Measurements from ENCODE around the gene PALLD. TPM values are rescaled to one million over a fixed set of nuclear protein-coding genes. Genes with fewer than 3 reads are reported as not detected.

PALLD gene
- total and polyA plus RNA-seq, 2 of the 8 experiments (the other 6 are each of a cell fraction or from before 2014, with no cell fraction given), result 10.5 to 25.0 TPM

GRCh38 chr4:168507178-168507815, 10.4 kb downstream of the PALLD start:
- H2BK15ac ChIP-seq (ENCODE audit: low read length), result no peak overlapping the region
- no peak overlapping the region for H3K4ac ChIP-seq (replicated peaks; ENCODE audit: insufficient read length, low read depth, low read length)
- H3K18ac ChIP-seq (ENCODE audit: extremely low read depth, low read length), result no peak overlapping the region
- no peak for DNase-seq (ENCODE audit: low read depth in 1 of 2, low spot score in 2 of 2)
- H2AK5ac ChIP-seq (ENCODE audit: low read depth, low read length), result no peak overlapping the region
- no peak overlapping the region for H3K14ac ChIP-seq (ENCODE audit: insufficient read length)
- ChIA-PET POLR2A (ENCODE audit: partially characterized antibody) (no interaction called here), CTCF (ENCODE audit: partially characterized antibody) (interaction anchor here (1.3 to 2.3 kb wide), 4 partner anchors 8 to 414 kb away, joined by 3 to 5 read pairs (median 4); partner anchors contain the start of gene PALLD)
- no peak overlapping the region for H4K5ac ChIP-seq (ENCODE audit: insufficient read length, low read depth, low read length)
- no peak overlapping the region for H2BK12ac ChIP-seq (ENCODE audit: low read depth, low read length)
- H4K20me1 ChIP-seq (replicated peaks in 1 of 2; ENCODE audit: control insufficient read depth in 1 of 2, insufficient read depth in 2 of 2, low read length in 2 of 2), result no peaks in the 10 kb centered on the region
- no peak overlapping the region for H3K4me3 ChIP-seq (ENCODE audit: extremely low read depth in 1 of 4, insufficient read depth in 2 of 4, low read depth in 3 of 4, low read length in 4 of 4)
- H3K36me3 ChIP-seq (ENCODE audit: control insufficient read depth in 2 of 4, insufficient read depth in 4 of 4, low read length in 3 of 4), result no peaks in the 10 kb centered on the region
- no peaks in the 10 kb centered on the region; the same call in 1 of the 2 replicates for H3K23me2 ChIP-seq (ENCODE audit: low read depth, low read length)
- no peak overlapping the region for H3K56ac ChIP-seq (replicated peaks; ENCODE audit: insufficient read length, low read depth, low read length)
- no peak for FAIRE-seq
- 84% methylated on average over 7 of the region's 7 CpGs; no CpG with 5 or more reads in 1 of the 2 experiments for WGBS, 2 experiments (ENCODE audit: extremely low coverage in 1 of 2, insufficient coverage in 1 of 2, insufficient read length in 1 of 2, insufficient replicate concordance in 2 of 2, low coverage in 1 of 2, low lambda C conversion rate in 2 of 2, missing lambda C conversion rate in 1 of 2)
- H3K27ac ChIP-seq (ENCODE audit: low read depth, low read length), result no peak overlapping the region
- no peak overlapping the region for H2AFZ ChIP-seq (ENCODE audit: low read length)
- H3K23ac ChIP-seq (ENCODE audit: insufficient read length), result no peak overlapping the region
- no peaks in the 10 kb centered on the region for H3K79me1 ChIP-seq (ENCODE audit: low read depth, low read length)
- no peak overlapping the region for H2BK120ac ChIP-seq (replicated peaks; ENCODE audit: low read depth, low read length)
- no peaks in the 10 kb centered on the region for H3K27me3 ChIP-seq (replicated peaks in 1 of 4; ENCODE audit: control insufficient read depth in 3 of 4, extremely low read depth in 1 of 4, insufficient read depth in 3 of 4, low read length in 3 of 4)
- H3K4me1 ChIP-seq (replicated peaks in 1 of 4; ENCODE audit: control insufficient read depth in 3 of 4, insufficient read depth in 4 of 4, low read length in 3 of 4), result no peaks in the 10 kb centered on the region
- H2BK20ac ChIP-seq (ENCODE audit: low read length), result no peak overlapping the region
- H4K91ac ChIP-seq (replicated peaks; ENCODE audit: insufficient read length, low read length), result no peak overlapping the region
- no peak overlapping the region for H3K4me2 ChIP-seq (ENCODE audit: insufficient read depth in 1 of 2, low read depth in 2 of 2, low read length in 2 of 2)
- no peak overlapping the region for H3K9ac ChIP-seq (replicated peaks in 1 of 4; ENCODE audit: extremely low read depth in 1 of 4, low read depth in 3 of 4, low read length in 3 of 4)
- no peaks in the 10 kb centered on the region for H3K9me3 ChIP-seq (ENCODE audit: insufficient read depth in 2 of 2, low read depth in 1 of 2, low read length in 1 of 2)
- H4K8ac ChIP-seq (ENCODE audit: extremely low read depth, insufficient read depth, low read length), result no peak overlapping the region
- H2BK5ac ChIP-seq (ENCODE audit: low read depth, low read length), result no peak overlapping the region
- no peaks in the 10 kb centered on the region for H3K79me2 ChIP-seq (ENCODE audit: control insufficient read depth in 1 of 2, insufficient read depth in 2 of 2, low read length in 2 of 2)
- TF ChIP-seq KDM4A (IDR thresholded peaks at IDR 0.05; ENCODE audit: low read depth, low read length, severe bottlenecking), result no peak
- no peak for TF ChIP-seq SP1 (IDR thresholded peaks at IDR 0.05; ENCODE audit: low read depth, low read length)
- TF ChIP-seq SIN3A (conservative IDR thresholded peaks at IDR 0.05 in 1 of 2, IDR thresholded peaks at IDR 0.05 in 1 of 2; ENCODE audit: low read depth in 1 of 2, low read length in 2 of 2), result no peak
- TF ChIP-seq NRF1 (IDR thresholded peaks at IDR 0.05; ENCODE audit: low read depth, low read length), result no peak
- TF ChIP-seq RBBP5 (IDR thresholded peaks at IDR 0.05; ENCODE audit: borderline replicate concordance, low read depth, low read length), result no peak
- no peak for TF ChIP-seq CBX5 (IDR thresholded peaks at IDR 0.05; ENCODE audit: low read depth, low read length)

Measured in H1 (cell line).